PFSK-1 (cell line): ENCODE results near the gene EXOC8.

Experiments used
- FOXP2 ChIP-seq: optimal IDR thresholded peaks from 2 replicates; pipeline ENCODE3; 2011; ENCODE audit warnings: borderline replicate concordance, control low read depth, inconsistent platforms; ENCODE audit not compliant: insufficient read depth; ENCODE audit errors: extremely low read length, extremely low read depth
- POLR2AphosphoS5 ChIP-seq: IDR thresholded peaks from 2 replicates; pipeline ENCODE4 v1.6.1; 2012; ENCODE audit warnings: low read depth, mild to moderate bottlenecking, control low read depth, low read length, moderate library complexity
- REST ChIP-seq, 2 experiments: IDR thresholded peaks; 2 replicates each; pipeline versions ENCODE4 v1.6.1 to v1.8.0; 2011 to 2012; ENCODE audit warnings: low read depth in 2 of 2, low read length in 2 of 2, control low read depth in 1 of 2, inconsistent platforms in 1 of 2, mild to moderate bottlenecking in 1 of 2, moderate library complexity in 1 of 2; ENCODE audit not compliant: insufficient read depth in 1 of 2
- SIN3A ChIP-seq: IDR thresholded peaks from 2 replicates; pipeline ENCODE4 v1.6.1; 2012; ENCODE audit warnings: mild to moderate bottlenecking, low read length, moderate library complexity, borderline replicate concordance; ENCODE audit not compliant: insufficient read depth
- TAF1 ChIP-seq: IDR thresholded peaks from 2 replicates; pipeline ENCODE4 v1.6.1; 2012; ENCODE audit warnings: low read length, control low read depth, borderline replicate concordance; ENCODE audit not compliant: insufficient read depth

Gene EXOC8

GRCh38 chr1:231319080-231319479, 18.6 kb downstream of the EXOC8 start:
- TF ChIP-seq POLR2AphosphoS5 (no peak), REST (IDR thresholded peaks at IDR 0.05; ENCODE audit: insufficient read depth in 1 of 2, low read depth in 2 of 2, low read length in 2 of 2) (no peak), TAF1 (no peak), FOXP2 (no peak)

GRCh38 chr1:231318568-231318967, 19.1 kb downstream of the EXOC8 start:
- TF ChIP-seq POLR2AphosphoS5 = no peak
- no peak for TF ChIP-seq FOXP2
- no peak for TF ChIP-seq REST (IDR thresholded peaks at IDR 0.05; ENCODE audit: insufficient read depth in 1 of 2, low read depth in 2 of 2, low read length in 2 of 2)
- no peak for TF ChIP-seq TAF1
- no peak for TF ChIP-seq SIN3A

GRCh38 chr1:231318015-231318355, 19.7 kb downstream of the EXOC8 start:
- TF ChIP-seq REST (IDR thresholded peaks at IDR 0.05; ENCODE audit: insufficient read depth in 1 of 2, low read depth in 2 of 2, low read length in 2 of 2) (no peak), POLR2AphosphoS5 (no peak), FOXP2 (no peak), TAF1 (no peak), SIN3A (no peak)

GRCh38 chr1:231317306-231318014, 20.2 kb downstream of the EXOC8 start:
- TF ChIP-seq POLR2AphosphoS5 = no peak
- TF ChIP-seq FOXP2 = no peak
- TF ChIP-seq SIN3A = no peak
- no peak for TF ChIP-seq REST (IDR thresholded peaks at IDR 0.05; ENCODE audit: insufficient read depth in 1 of 2, low read depth in 2 of 2, low read length in 2 of 2)
- no peak for TF ChIP-seq TAF1
